ENCODE results near the gene ARID5B.
"Not testable (repeated sequence)": the region's sequence is repeated elsewhere in the genome, so short reads cannot be mapped to it uniquely, and the experiment has no call there.

Gene ARID5B

GRCh38 chr10:61866700-61867368, 34.7 kb upstream of the ARID5B start:
- ChIA-PET POLR2A (no interaction called here), CTCF (interaction anchor here (1.7 kb wide), 1 partner anchor 32 kb away, joined by 3 read pairs; no protein-coding TSS in a partner anchor)
- Histone ChIP-seq H3K36me3 (ENCODE audit: control insufficient read depth in 2 of 2, insufficient read depth in 1 of 2, low read length in 2 of 2) (no peaks in the 10 kb centered on the region), H3K9me3 (ENCODE audit: control insufficient read depth, insufficient read depth, low read depth, low read length) (no peaks in the 10 kb centered on the region), H3K4me3 (ENCODE audit: low read depth, low read length) (no peak overlapping the region), H3K27ac (ENCODE audit: extremely low read depth, low read depth, low read length) (no peak overlapping the region), H3K4me1 (ENCODE audit: control insufficient read depth, insufficient read depth, low read length) (peaks cover 3% of the 10 kb centered on the region; the same call in 1 of the 2 replicates)
- TF ChIP-seq ZNF23 (tag by site-specific recombination; IDR thresholded peaks at IDR 0.05; ENCODE audit: borderline replicate concordance) (no peak), ZNF560 (tag by site-specific recombination; IDR thresholded peaks at IDR 0.05; ENCODE audit: borderline replicate concordance) (no peak), ZNF514 (tag by site-specific recombination; IDR thresholded peaks at IDR 0.05) (no peak), KLF1 (tag by site-specific recombination; IDR thresholded peaks at IDR 0.05) (no peak), HOXD13 (CRISPR knock-in tag; IDR thresholded peaks at IDR 0.05; ENCODE audit: borderline replicate concordance) (no peak)

DNA sequence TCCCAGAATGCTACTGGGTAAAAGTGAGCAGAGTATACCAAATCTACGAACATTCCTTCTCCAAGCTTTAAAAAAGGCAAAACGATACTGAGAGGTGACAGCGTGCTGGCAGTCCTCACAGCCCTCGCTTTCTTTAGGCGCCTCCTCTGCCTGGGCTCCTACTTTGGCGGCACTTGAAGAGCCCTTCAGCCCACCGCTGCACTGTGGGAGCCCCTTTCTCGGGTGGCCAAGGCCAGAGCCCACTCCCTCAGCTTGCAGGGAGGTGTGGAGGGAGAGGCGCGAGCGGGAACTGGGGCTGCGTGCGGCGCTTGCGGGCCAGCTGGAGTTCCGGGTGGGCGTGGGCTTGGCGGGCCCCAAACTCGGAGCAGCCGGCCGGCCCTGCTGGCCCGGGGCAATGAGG, 34.1 kb upstream of the ARID5B start:
- H3K9me3 ChIP-seq (ENCODE audit: control insufficient read depth, insufficient read depth, low read depth, low read length); H3K4me1 ChIP-seq (ENCODE audit: control insufficient read depth, insufficient read depth, low read length); POLR2A ChIA-PET; CTCF ChIA-PET; H3K4me3 ChIP-seq (ENCODE audit: low read depth, low read length); H3K36me3 ChIP-seq (ENCODE audit: control insufficient read depth in 2 of 2, insufficient read depth in 1 of 2, low read length in 2 of 2); H3K27ac ChIP-seq (ENCODE audit: extremely low read depth, low read depth, low read length): not testable (repeated sequence)

DNA sequence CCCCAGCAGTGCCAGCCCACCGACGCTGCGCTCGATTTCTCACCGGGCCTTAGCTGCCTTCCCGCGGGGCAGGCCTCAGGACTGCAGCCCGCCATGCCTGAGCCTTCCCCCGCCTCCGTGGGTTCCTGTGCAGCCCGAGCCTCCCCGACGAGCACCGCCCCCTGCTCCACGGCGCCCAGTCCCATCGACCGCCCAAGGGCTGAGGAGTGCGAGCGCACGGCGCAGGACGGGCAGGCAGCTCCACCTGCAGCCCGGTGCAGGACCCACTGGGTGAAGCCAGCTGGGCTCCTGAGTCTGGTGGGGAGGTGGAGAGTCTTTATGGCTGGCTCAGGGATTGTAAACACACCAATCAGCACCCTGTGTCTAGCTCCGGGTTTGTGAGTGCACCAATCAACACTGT, 33.7 kb upstream of the ARID5B start:
- H3K36me3 ChIP-seq (ENCODE audit: control insufficient read depth in 2 of 2, insufficient read depth in 1 of 2, low read length in 2 of 2); H3K27ac ChIP-seq (ENCODE audit: extremely low read depth, low read depth, low read length); H3K4me3 ChIP-seq (ENCODE audit: low read depth, low read length); POLR2A ChIA-PET; H3K4me1 ChIP-seq (ENCODE audit: control insufficient read depth, insufficient read depth, low read length); H3K9me3 ChIP-seq (ENCODE audit: control insufficient read depth, insufficient read depth, low read depth, low read length); CTCF ChIA-PET: not testable (repeated sequence)

GRCh38 chr10:61869041-61869675, 32.3 kb upstream of the ARID5B start:
- no peak overlapping the region for H3K4me3 ChIP-seq (ENCODE audit: low read depth, low read length)
- no peaks in the 10 kb centered on the region for H3K9me3 ChIP-seq (ENCODE audit: control insufficient read depth, insufficient read depth, low read depth, low read length)
- TF ChIP-seq KLF7 (tag by site-specific recombination; IDR thresholded peaks at IDR 0.05; ENCODE audit: borderline replicate concordance) = no peak
- no peak for TF ChIP-seq ZNF114 (tag by site-specific recombination; IDR thresholded peaks at IDR 0.05)
- TF ChIP-seq ZNF776 (tag by site-specific recombination; IDR thresholded peaks at IDR 0.05; ENCODE audit: borderline replicate concordance) = no peak
- TF ChIP-seq ZNF223 (tag by site-specific recombination; IDR thresholded peaks at IDR 0.05) = no peak
- no peak for TF ChIP-seq BCL11A (tag by site-specific recombination; IDR thresholded peaks at IDR 0.05; ENCODE audit: low read depth)
- no peak for TF ChIP-seq ZNF621 (tag by site-specific recombination; IDR thresholded peaks at IDR 0.05)
- no peak for TF ChIP-seq OVOL3 (tag by site-specific recombination; IDR thresholded peaks at IDR 0.05)
- TF ChIP-seq ZNF24 (tag by site-specific recombination; IDR thresholded peaks at IDR 0.05) = no peak
- TF ChIP-seq ZNF560 (tag by site-specific recombination; IDR thresholded peaks at IDR 0.05; ENCODE audit: borderline replicate concordance) = no peak
- no peak for TF ChIP-seq KLF9 (tag by site-specific recombination; IDR thresholded peaks at IDR 0.05; ENCODE audit: low read depth)
- TF ChIP-seq EGR2 (tag by site-specific recombination; IDR thresholded peaks at IDR 0.05; ENCODE audit: low read depth) = no peak
- no peak for TF ChIP-seq ZBTB7A (tag by site-specific recombination; IDR thresholded peaks at IDR 0.05; ENCODE audit: low read depth)
- TF ChIP-seq, protein P1, sequence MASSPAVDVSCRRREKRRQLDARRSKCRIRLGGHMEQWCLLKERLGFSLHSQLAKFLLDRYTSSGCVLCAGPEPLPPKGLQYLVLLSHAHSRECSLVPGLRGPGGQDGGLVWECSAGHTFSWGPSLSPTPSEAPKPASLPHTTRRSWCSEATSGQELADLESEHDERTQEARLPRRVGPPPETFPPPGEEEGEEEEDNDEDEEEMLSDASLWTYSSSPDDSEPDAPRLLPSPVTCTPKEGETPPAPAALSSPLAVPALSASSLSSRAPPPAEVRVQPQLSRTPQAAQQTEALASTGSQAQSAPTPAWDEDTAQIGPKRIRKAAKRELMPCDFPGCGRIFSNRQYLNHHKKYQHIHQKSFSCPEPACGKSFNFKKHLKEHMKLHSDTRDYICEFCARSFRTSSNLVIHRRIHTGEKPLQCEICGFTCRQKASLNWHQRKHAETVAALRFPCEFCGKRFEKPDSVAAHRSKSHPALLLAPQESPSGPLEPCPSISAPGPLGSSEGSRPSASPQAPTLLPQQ (tag by site-specific recombination; IDR thresholded peaks at IDR 0.05) = no peak
- no peak for TF ChIP-seq HIC1 (tag by site-specific recombination; IDR thresholded peaks at IDR 0.05)
- no peaks in the 10 kb centered on the region for H3K36me3 ChIP-seq (ENCODE audit: control insufficient read depth in 2 of 2, insufficient read depth in 1 of 2, low read length in 2 of 2)
- POLR2A ChIA-PET = no interaction called here
- CTCF ChIA-PET = no interaction called here
- peaks cover 3% of the 10 kb centered on the region; the same call in 1 of the 2 replicates for H3K4me1 ChIP-seq (ENCODE audit: control insufficient read depth, insufficient read depth, low read length)
- no peak overlapping the region for H3K27ac ChIP-seq (ENCODE audit: extremely low read depth, low read depth, low read length)

Data from HEK293 (cell line).